ENCODE results near the gene SPOCK1.

The SPOCK1 gene

GRCh38 chr5:137355708-137356107 lies 143.4 kb downstream of the SPOCK1 start:
- Histone ChIP-seq H3K9me3 (ENCODE audit: low read length) (no peaks in the 10 kb centered on the region), H3K4me3 (ENCODE audit: low read depth in 1 of 2, low read length in 2 of 2) (no peak overlapping the region), H3K9ac (ENCODE audit: low read length) (no peak overlapping the region), H3K27ac (ENCODE audit: low read depth, low read length) (no peak overlapping the region), H3K27me3 (ENCODE audit: control insufficient read depth in 1 of 2, insufficient read depth in 2 of 2, low read length in 2 of 2) (no peaks in the 10 kb centered on the region), H3K36me3 (ENCODE audit: insufficient read depth, low read length) (no peaks in the 10 kb centered on the region), H3K4me1 (ENCODE audit: insufficient read depth, low read length) (no peaks in the 10 kb centered on the region)

GRCh38 chr5:137352095-137352494 lies 147.0 kb downstream of the SPOCK1 start:
- H3K4me1 ChIP-seq (ENCODE audit: insufficient read depth, low read length), result no peaks in the 10 kb centered on the region
- H3K27ac ChIP-seq (ENCODE audit: low read depth, low read length), result no peak overlapping the region
- no peaks in the 10 kb centered on the region for H3K36me3 ChIP-seq (ENCODE audit: insufficient read depth, low read length)
- no peaks in the 10 kb centered on the region for H3K9me3 ChIP-seq (ENCODE audit: low read length)
- H3K27me3 ChIP-seq (ENCODE audit: control insufficient read depth in 1 of 2, insufficient read depth in 2 of 2, low read length in 2 of 2), result no peaks in the 10 kb centered on the region
- no peak overlapping the region for H3K4me3 ChIP-seq (ENCODE audit: low read depth in 1 of 2, low read length in 2 of 2)
- no peak overlapping the region for H3K9ac ChIP-seq (ENCODE audit: low read length)

- no peak overlapping the region for H3K9ac ChIP-seq (ENCODE audit: low read length)
- H3K27me3 ChIP-seq (ENCODE audit: control insufficient read depth in 1 of 2, insufficient read depth in 2 of 2, low read length in 2 of 2), result no peaks in the 10 kb centered on the region
- H3K27ac ChIP-seq (ENCODE audit: low read depth, low read length), result no peak overlapping the region
- no peaks in the 10 kb centered on the region for H3K36me3 ChIP-seq (ENCODE audit: insufficient read depth, low read length)
- H3K4me1 ChIP-seq (ENCODE audit: insufficient read depth, low read length), result no peaks in the 10 kb centered on the region
- H3K9me3 ChIP-seq (ENCODE audit: low read length), result no peaks in the 10 kb centered on the region
- H3K4me3 ChIP-seq (ENCODE audit: low read depth in 1 of 2, low read length in 2 of 2), result no peak overlapping the region
Observed at GRCh38 chr5:137350791-137351190, 148.3 kb downstream of the SPOCK1 start.

GRCh38 chr5:137348759-137349158 lies 150.4 kb downstream of the SPOCK1 start:
- Histone ChIP-seq H3K9me3 (ENCODE audit: low read length) (no peaks in the 10 kb centered on the region), H3K4me3 (ENCODE audit: low read depth in 1 of 2, low read length in 2 of 2) (no peak overlapping the region), H3K27me3 (ENCODE audit: control insufficient read depth in 1 of 2, insufficient read depth in 2 of 2, low read length in 2 of 2) (no peaks in the 10 kb centered on the region), H3K36me3 (ENCODE audit: insufficient read depth, low read length) (no peaks in the 10 kb centered on the region), H3K4me1 (ENCODE audit: insufficient read depth, low read length) (no peaks in the 10 kb centered on the region), H3K27ac (ENCODE audit: low read depth, low read length) (no peak overlapping the region), H3K9ac (ENCODE audit: low read length) (no peak overlapping the region)

GRCh38 chr5:137347865-137348264 lies 151.3 kb downstream of the SPOCK1 start:
- Histone ChIP-seq H3K9me3 (ENCODE audit: low read length) (no peaks in the 10 kb centered on the region), H3K36me3 (ENCODE audit: insufficient read depth, low read length) (no peaks in the 10 kb centered on the region), H3K4me3 (ENCODE audit: low read depth in 1 of 2, low read length in 2 of 2) (no peak overlapping the region), H3K9ac (ENCODE audit: low read length) (no peak overlapping the region), H3K27ac (ENCODE audit: low read depth, low read length) (no peak overlapping the region), H3K4me1 (ENCODE audit: insufficient read depth, low read length) (no peaks in the 10 kb centered on the region), H3K27me3 (ENCODE audit: control insufficient read depth in 1 of 2, insufficient read depth in 2 of 2, low read length in 2 of 2) (no peaks in the 10 kb centered on the region)

- Histone ChIP-seq H3K9me3 (ENCODE audit: low read length) (no peaks in the 10 kb centered on the region), H3K4me1 (ENCODE audit: insufficient read depth, low read length) (no peaks in the 10 kb centered on the region), H3K9ac (ENCODE audit: low read length) (no peak overlapping the region), H3K4me3 (ENCODE audit: low read depth in 1 of 2, low read length in 2 of 2) (no peak overlapping the region), H3K27me3 (ENCODE audit: control insufficient read depth in 1 of 2, insufficient read depth in 2 of 2, low read length in 2 of 2) (no peaks in the 10 kb centered on the region), H3K36me3 (ENCODE audit: insufficient read depth, low read length) (no peaks in the 10 kb centered on the region), H3K27ac (ENCODE audit: low read depth, low read length) (no peak overlapping the region)
Observed at GRCh38 chr5:137346281-137346680, 152.8 kb downstream of the SPOCK1 start.

- no peaks in the 10 kb centered on the region for H3K27me3 ChIP-seq (ENCODE audit: control insufficient read depth in 1 of 2, insufficient read depth in 2 of 2, low read length in 2 of 2)
- no peaks in the 10 kb centered on the region for H3K9me3 ChIP-seq (ENCODE audit: low read length)
- no peak overlapping the region for H3K27ac ChIP-seq (ENCODE audit: low read depth, low read length)
- H3K4me1 ChIP-seq (ENCODE audit: insufficient read depth, low read length), result no peaks in the 10 kb centered on the region
- H3K4me3 ChIP-seq (ENCODE audit: low read depth in 1 of 2, low read length in 2 of 2), result no peak overlapping the region
- no peak overlapping the region for H3K9ac ChIP-seq (ENCODE audit: low read length)
- no peaks in the 10 kb centered on the region for H3K36me3 ChIP-seq (ENCODE audit: insufficient read depth, low read length)
Observed at GRCh38 chr5:137345396-137345795, 153.7 kb downstream of the SPOCK1 start.

GRCh38 chr5:137344723-137345322 lies 154.3 kb downstream of the SPOCK1 start:
- H3K9me3 ChIP-seq (ENCODE audit: low read length), result no peaks in the 10 kb centered on the region
- no peaks in the 10 kb centered on the region for H3K4me1 ChIP-seq (ENCODE audit: insufficient read depth, low read length)
- no peaks in the 10 kb centered on the region for H3K27me3 ChIP-seq (ENCODE audit: control insufficient read depth in 1 of 2, insufficient read depth in 2 of 2, low read length in 2 of 2)
- H3K4me3 ChIP-seq (ENCODE audit: low read depth in 1 of 2, low read length in 2 of 2), result no peak overlapping the region
- no peaks in the 10 kb centered on the region for H3K36me3 ChIP-seq (ENCODE audit: insufficient read depth, low read length)
- no peak overlapping the region for H3K9ac ChIP-seq (ENCODE audit: low read length)
- H3K27ac ChIP-seq (ENCODE audit: low read depth, low read length), result no peak overlapping the region

- H3K9ac ChIP-seq (ENCODE audit: low read length), result no peak overlapping the region
- no peaks in the 10 kb centered on the region for H3K36me3 ChIP-seq (ENCODE audit: insufficient read depth, low read length)
- H3K9me3 ChIP-seq (ENCODE audit: low read length), result no peaks in the 10 kb centered on the region
- no peak overlapping the region for H3K4me3 ChIP-seq (ENCODE audit: low read depth in 1 of 2, low read length in 2 of 2)
- H3K27me3 ChIP-seq (ENCODE audit: control insufficient read depth in 1 of 2, insufficient read depth in 2 of 2, low read length in 2 of 2), result no peaks in the 10 kb centered on the region
- H3K4me1 ChIP-seq (ENCODE audit: insufficient read depth, low read length), result no peaks in the 10 kb centered on the region
- no peak overlapping the region for H3K27ac ChIP-seq (ENCODE audit: low read depth, low read length)
Observed at GRCh38 chr5:137344021-137344420, 155.1 kb downstream of the SPOCK1 start.

GRCh38 chr5:137342764-137343163 lies 156.4 kb downstream of the SPOCK1 start:
- H3K9ac ChIP-seq (ENCODE audit: low read length), result no peak overlapping the region
- no peaks in the 10 kb centered on the region for H3K4me1 ChIP-seq (ENCODE audit: insufficient read depth, low read length)
- H3K27me3 ChIP-seq (ENCODE audit: control insufficient read depth in 1 of 2, insufficient read depth in 2 of 2, low read length in 2 of 2), result no peaks in the 10 kb centered on the region
- no peaks in the 10 kb centered on the region for H3K36me3 ChIP-seq (ENCODE audit: insufficient read depth, low read length)
- H3K9me3 ChIP-seq (ENCODE audit: low read length), result no peaks in the 10 kb centered on the region
- no peak overlapping the region for H3K4me3 ChIP-seq (ENCODE audit: low read depth in 1 of 2, low read length in 2 of 2)
- H3K27ac ChIP-seq (ENCODE audit: low read depth, low read length), result no peak overlapping the region

GRCh38 chr5:137341831-137342230 lies 157.3 kb downstream of the SPOCK1 start:
- Histone ChIP-seq H3K9ac (ENCODE audit: low read length) (no peak overlapping the region), H3K27ac (ENCODE audit: low read depth, low read length) (no peak overlapping the region), H3K4me1 (ENCODE audit: insufficient read depth, low read length) (no peaks in the 10 kb centered on the region), H3K4me3 (ENCODE audit: low read depth in 1 of 2, low read length in 2 of 2) (no peak overlapping the region), H3K36me3 (ENCODE audit: insufficient read depth, low read length) (no peaks in the 10 kb centered on the region), H3K9me3 (ENCODE audit: low read length) (no peaks in the 10 kb centered on the region), H3K27me3 (ENCODE audit: control insufficient read depth in 1 of 2, insufficient read depth in 2 of 2, low read length in 2 of 2) (no peaks in the 10 kb centered on the region)

- Histone ChIP-seq H3K9me3 (ENCODE audit: low read length) (no peaks in the 10 kb centered on the region), H3K27ac (ENCODE audit: low read depth, low read length) (no peak overlapping the region), H3K9ac (ENCODE audit: low read length) (no peak overlapping the region), H3K4me3 (ENCODE audit: low read depth in 1 of 2, low read length in 2 of 2) (no peak overlapping the region), H3K4me1 (ENCODE audit: insufficient read depth, low read length) (peaks cover 7% of the 10 kb centered on the region), H3K27me3 (ENCODE audit: control insufficient read depth in 1 of 2, insufficient read depth in 2 of 2, low read length in 2 of 2) (no peaks in the 10 kb centered on the region), H3K36me3 (ENCODE audit: insufficient read depth, low read length) (no peaks in the 10 kb centered on the region)
Observed at GRCh38 chr5:137340881-137341280, 158.2 kb downstream of the SPOCK1 start.

All from muscle layer of colon (tissue), 2 donors.